CD1c-positive myeloid dendritic cell (primary cell): ENCODE data around the gene CDT1.
"Not testable (repeated sequence)": the region's sequence is repeated elsewhere in the genome, so short reads cannot be mapped to it uniquely, and the experiment has no call there.

Experiments used
- DNase-seq: peaks from one replicate; pipeline ENCODE4 v3.0.0-alpha.2; 2016; ENCODE audit errors: extremely low spot score

Gene CDT1

GRCh38 chr16:88768071-88768783, 35.4 kb upstream of the CDT1 start:
- no peak for DNase-seq

GRCh38 chr16:88769617-88770460, 33.8 kb upstream of the CDT1 start:
- peak; percentile 37 for DNase-seq

GRCh38 chr16:88770461-88771293, 32.9 kb upstream of the CDT1 start:
- DNase-seq: peak; percentile 51

- no peak for DNase-seq
Observed at GRCh38 chr16:88771294-88771772, 32.3 kb upstream of the CDT1 start.

GRCh38 chr16:88771781-88772180, 31.8 kb upstream of the CDT1 start:
- not testable (repeated sequence) for DNase-seq

GRCh38 chr16:88772871-88773811, 30.4 kb upstream of the CDT1 start:
- DNase-seq: no peak

- peak; percentile 82 for DNase-seq
Observed at GRCh38 chr16:88773812-88774291, 29.7 kb upstream of the CDT1 start.

GRCh38 chr16:88774544-88775393, 28.8 kb upstream of the CDT1 start:
- no peak for DNase-seq

GRCh38 chr16:88775825-88776224, 27.8 kb upstream of the CDT1 start:
- no peak for DNase-seq

- no peak for DNase-seq
Observed at GRCh38 chr16:88777471-88778270, 25.9 kb upstream of the CDT1 start.

- no peak for DNase-seq
Observed at GRCh38 chr16:88778271-88778525, 25.4 kb upstream of the CDT1 start.

GRCh38 chr16:88778541-88779065, 25.0 kb upstream of the CDT1 start:
- no peak for DNase-seq

GRCh38 chr16:88779406-88780141, 24.0 kb upstream of the CDT1 start:
- DNase-seq: no peak

- DNase-seq: no peak
Observed at GRCh38 chr16:88780142-88781062, 23.2 kb upstream of the CDT1 start.

- peak; percentile 94 for DNase-seq
Observed at GRCh38 chr16:88781140-88782077, 22.2 kb upstream of the CDT1 start.
